ENCODE measurements around the gene XIRP1. TPM values are rescaled to one million over a fixed set of nuclear protein-coding genes. Genes with fewer than 3 reads are reported as not detected.

The XIRP1 gene
- total RNA-seq, 1 donor from 2014 or later, result 0.08 TPM

- DNase-seq (ENCODE audit: low read depth), result no peak
- H3K27me3 ChIP-seq (ENCODE audit: control insufficient read depth, insufficient read depth, low read length), result peaks cover 6% of the 10 kb centered on the region
- no peak overlapping the region for H3K4me3 ChIP-seq (ENCODE audit: low read depth, low read length)
- H3K36me3 ChIP-seq (ENCODE audit: control insufficient read depth, insufficient read depth, low read length), result no peaks in the 10 kb centered on the region
- TF ChIP-seq, protein P1, sequence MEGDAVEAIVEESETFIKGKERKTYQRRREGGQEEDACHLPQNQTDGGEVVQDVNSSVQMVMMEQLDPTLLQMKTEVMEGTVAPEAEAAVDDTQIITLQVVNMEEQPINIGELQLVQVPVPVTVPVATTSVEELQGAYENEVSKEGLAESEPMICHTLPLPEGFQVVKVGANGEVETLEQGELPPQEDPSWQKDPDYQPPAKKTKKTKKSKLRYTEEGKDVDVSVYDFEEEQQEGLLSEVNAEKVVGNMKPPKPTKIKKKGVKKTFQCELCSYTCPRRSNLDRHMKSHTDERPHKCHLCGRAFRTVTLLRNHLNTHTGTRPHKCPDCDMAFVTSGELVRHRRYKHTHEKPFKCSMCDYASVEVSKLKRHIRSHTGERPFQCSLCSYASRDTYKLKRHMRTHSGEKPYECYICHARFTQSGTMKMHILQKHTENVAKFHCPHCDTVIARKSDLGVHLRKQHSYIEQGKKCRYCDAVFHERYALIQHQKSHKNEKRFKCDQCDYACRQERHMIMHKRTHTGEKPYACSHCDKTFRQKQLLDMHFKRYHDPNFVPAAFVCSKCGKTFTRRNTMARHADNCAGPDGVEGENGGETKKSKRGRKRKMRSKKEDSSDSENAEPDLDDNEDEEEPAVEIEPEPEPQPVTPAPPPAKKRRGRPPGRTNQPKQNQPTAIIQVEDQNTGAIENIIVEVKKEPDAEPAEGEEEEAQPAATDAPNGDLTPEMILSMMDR (IDR thresholded peaks at IDR 0.05; ENCODE audit: insufficient read depth, low read length, poor library complexity, severe bottlenecking), result no peak
Observed at GRCh38 chr3:39209329-39209970, 17.1 kb upstream of the XIRP1 start.

DNA sequence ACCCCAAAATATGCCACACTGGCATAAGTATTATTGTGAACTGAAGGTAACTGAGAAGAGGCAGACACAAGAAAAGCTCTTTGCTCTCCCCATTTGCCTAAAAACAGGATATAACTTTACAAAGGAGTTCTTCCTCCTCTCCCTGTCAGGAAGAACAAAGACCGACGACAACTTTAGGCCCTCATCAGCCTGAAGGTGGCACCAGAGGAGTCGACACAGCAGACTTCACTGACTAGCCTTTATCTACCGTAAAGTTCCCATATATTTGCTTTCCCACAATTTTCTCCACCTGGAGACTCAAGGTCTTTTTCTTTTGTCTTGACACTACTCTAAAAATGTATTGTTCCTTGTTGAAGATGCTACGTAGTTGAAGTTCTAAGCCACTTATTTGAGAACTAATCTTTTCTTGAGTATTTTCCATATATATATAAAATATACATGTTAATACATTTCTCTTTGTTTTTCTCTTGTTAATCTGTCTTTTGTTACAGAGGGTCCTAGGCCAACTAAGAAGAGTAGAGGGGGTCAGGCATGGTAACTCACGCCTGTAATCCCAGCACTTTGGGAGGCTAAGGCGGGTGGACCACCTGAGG, 16.2 kb upstream of the XIRP1 start:
- TF ChIP-seq, protein P1 (IDR thresholded peaks at IDR 0.05; ENCODE audit: insufficient read depth, low read length, poor library complexity, severe bottlenecking), result peak; percentile 54
- peak; percentile 19 for DNase-seq (ENCODE audit: low read depth)
- H3K27me3 ChIP-seq (ENCODE audit: control insufficient read depth, insufficient read depth, low read length), result peaks cover 7% of the 10 kb centered on the region
- no peak overlapping the region for H3K4me3 ChIP-seq (ENCODE audit: low read depth, low read length)
- no peaks in the 10 kb centered on the region for H3K36me3 ChIP-seq (ENCODE audit: control insufficient read depth, insufficient read depth, low read length)

- no peaks in the 10 kb centered on the region for H3K36me3 ChIP-seq (ENCODE audit: control insufficient read depth, insufficient read depth, low read length)
- DNase-seq (ENCODE audit: low read depth), result no peak
- TF ChIP-seq, protein P1 (IDR thresholded peaks at IDR 0.05; ENCODE audit: insufficient read depth, low read length, poor library complexity, severe bottlenecking), result no peak
- H3K4me3 ChIP-seq (ENCODE audit: low read depth, low read length), result no peak overlapping the region
- peaks cover 12% of the 10 kb centered on the region for H3K27me3 ChIP-seq (ENCODE audit: control insufficient read depth, insufficient read depth, low read length)
Observed at GRCh38 chr3:39207361-39208186, 15.2 kb upstream of the XIRP1 start.

DNA sequence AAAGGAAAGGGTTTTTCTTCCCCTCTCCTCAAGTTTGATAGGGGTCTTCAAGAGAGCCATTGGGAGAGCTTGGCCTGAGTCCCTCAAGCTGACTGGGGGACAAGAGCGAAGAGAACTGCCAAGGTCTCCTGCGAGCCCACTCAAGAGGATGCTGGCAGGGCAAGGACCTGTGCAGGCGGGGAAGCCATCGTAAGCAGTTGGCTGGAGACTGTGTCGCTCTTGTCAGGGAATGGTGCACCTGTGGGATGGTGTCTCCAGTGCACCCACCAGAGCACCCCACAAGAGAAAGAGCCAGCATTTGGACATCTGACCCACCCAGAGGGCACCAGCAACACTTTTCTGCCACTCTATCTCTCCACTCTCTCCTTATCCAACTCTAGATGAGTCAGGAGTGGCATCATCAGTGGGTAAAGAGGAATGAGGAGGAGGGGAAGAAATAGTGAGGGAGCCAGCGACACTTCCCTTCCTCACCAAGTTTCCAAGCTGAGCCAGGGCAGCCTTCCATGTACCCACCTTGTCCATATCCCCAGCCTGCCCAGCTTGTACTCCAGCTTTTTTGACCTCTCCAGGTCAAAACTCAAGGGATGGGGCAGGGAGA, 13.6 kb upstream of the XIRP1 start:
- DNase-seq (ENCODE audit: low read depth), result no peak
- TF ChIP-seq, protein P1 (IDR thresholded peaks at IDR 0.05; ENCODE audit: insufficient read depth, low read length, poor library complexity, severe bottlenecking), result no peak
- Histone ChIP-seq H3K27me3 (ENCODE audit: control insufficient read depth, insufficient read depth, low read length) (peaks cover 14% of the 10 kb centered on the region), H3K4me3 (ENCODE audit: low read depth, low read length) (no peak overlapping the region), H3K36me3 (ENCODE audit: control insufficient read depth, insufficient read depth, low read length) (no peaks in the 10 kb centered on the region)

- no peaks in the 10 kb centered on the region for H3K36me3 ChIP-seq (ENCODE audit: control insufficient read depth, insufficient read depth, low read length)
- TF ChIP-seq, protein P1 (IDR thresholded peaks at IDR 0.05; ENCODE audit: insufficient read depth, low read length, poor library complexity, severe bottlenecking), result no peak
- peaks cover 14% of the 10 kb centered on the region for H3K27me3 ChIP-seq (ENCODE audit: control insufficient read depth, insufficient read depth, low read length)
- DNase-seq (ENCODE audit: low read depth), result no peak
- H3K4me3 ChIP-seq (ENCODE audit: low read depth, low read length), result no peak overlapping the region
Observed at GRCh38 chr3:39205131-39205530, 12.7 kb upstream of the XIRP1 start.

All from kidney epithelial cell (primary cell).